ENCODE measurements around the gene FADS2. TPM values are rescaled to one million over a fixed set of nuclear protein-coding genes. Genes with fewer than 3 reads are reported as not detected.

FADS2 gene
- total RNA-seq, 1 donor from 2014 or later = 25.7 TPM

- no peaks in the 10 kb centered on the region for H3K9me3 ChIP-seq (replicated peaks)
- intact Hi-C loops (cut with micrococcal nuclease) = loop anchor here (2.0 kb wide), 1 partner anchor 79 kb away; no protein-coding TSS in a partner anchor
- no peak for TF ChIP-seq CTCF (IDR thresholded peaks at IDR 0.05; ENCODE audit: borderline replicate concordance)
- H3K4me3 ChIP-seq = no peak overlapping the region
- DNase-seq = no peak
- peaks cover 10% of the 10 kb centered on the region for H3K36me3 ChIP-seq
- peaks cover 44% of the 10 kb centered on the region for H3K4me1 ChIP-seq
- peak overlapping the region; percentile 65 for H3K27ac ChIP-seq (replicated peaks)
- no peaks in the 10 kb centered on the region for H3K27me3 ChIP-seq (ENCODE audit: low read depth)
These were observed 41.8 kb downstream of the FADS2 start for GRCh38 chr11:61869708-61870451.

GRCh38 chr11:61870541-61871031 is 42.5 kb downstream of the FADS2 start:
- Histone ChIP-seq H3K4me3 (no peak overlapping the region), H3K36me3 (peaks cover 11% of the 10 kb centered on the region), H3K27me3 (ENCODE audit: low read depth) (no peaks in the 10 kb centered on the region), H3K27ac (replicated peaks) (peak overlapping the region; percentile 65), H3K9me3 (replicated peaks) (no peaks in the 10 kb centered on the region), H3K4me1 (peaks cover 51% of the 10 kb centered on the region)
- TF ChIP-seq CTCF (IDR thresholded peaks at IDR 0.05; ENCODE audit: borderline replicate concordance) = no peak
- intact Hi-C loops (cut with micrococcal nuclease) = loop anchor here (2.0 kb wide), 1 partner anchor 78 kb away; no protein-coding TSS in a partner anchor
- no peak for DNase-seq

GRCh38 chr11:61871158-61871597 is 43.1 kb downstream of the FADS2 start:
- peak; percentile 97 for TF ChIP-seq CTCF (IDR thresholded peaks at IDR 0.05; ENCODE audit: borderline replicate concordance)
- H3K4me3 ChIP-seq = peak overlapping the region; percentile 44
- intact Hi-C loops (cut with micrococcal nuclease) = loop anchor here (2.0 kb wide), 1 partner anchor 78 kb away; no protein-coding TSS in a partner anchor

GRCh38 chr11:61872935-61873565 is 45.0 kb downstream of the FADS2 start:
- intact Hi-C loops (cut with micrococcal nuclease) = no loop called here
- DNase-seq = no peak
- TF ChIP-seq CTCF (IDR thresholded peaks at IDR 0.05; ENCODE audit: borderline replicate concordance) = no peak
- Histone ChIP-seq H3K27me3 (ENCODE audit: low read depth) (no peaks in the 10 kb centered on the region), H3K36me3 (peaks cover 36% of the 10 kb centered on the region), H3K4me3 (no peak overlapping the region), H3K27ac (replicated peaks) (peak overlapping the region; percentile 89), H3K9me3 (replicated peaks) (no peaks in the 10 kb centered on the region), H3K4me1 (peaks cover 74% of the 10 kb centered on the region)

More at GRCh38 chr11:61871158-61871597, 43.1 kb downstream of the FADS2 start:
- Histone ChIP-seq H3K27ac (replicated peaks) (peak overlapping the region; percentile 65), H3K9me3 (replicated peaks) (no peaks in the 10 kb centered on the region), H3K4me1 (peaks cover 56% of the 10 kb centered on the region), H3K27me3 (ENCODE audit: low read depth) (no peaks in the 10 kb centered on the region), H3K36me3 (peaks cover 17% of the 10 kb centered on the region)
- peak; percentile 81 for DNase-seq

GRCh38 chr11:61873588-61874376 is 45.7 kb downstream of the FADS2 start:
- intact Hi-C loops (cut with micrococcal nuclease) = no loop called here
- DNase-seq = no peak
- no peak for TF ChIP-seq CTCF (IDR thresholded peaks at IDR 0.05; ENCODE audit: borderline replicate concordance)
- Histone ChIP-seq H3K27me3 (ENCODE audit: low read depth) (no peaks in the 10 kb centered on the region), H3K9me3 (replicated peaks) (no peaks in the 10 kb centered on the region), H3K36me3 (peaks cover 43% of the 10 kb centered on the region), H3K4me1 (peaks cover 82% of the 10 kb centered on the region), H3K4me3 (no peak overlapping the region), H3K27ac (replicated peaks) (peak overlapping the region; percentile 89)

Measured in left ventricle myocardium inferior (tissue), 1 donor.